DND-41 (cell line): ENCODE measurements around the gene KCTD21.
A peak's percentile ranks its signal among the peaks of the same experiment; 100 is the strongest.

Experiments
- ATAC-seq: fragments of 200-7000 bp; cut with Tn5 transposase; 3 replicates; pipeline ENCODE4 v1.9.1; 2021; ENCODE audit warnings: low read depth; ENCODE audit not compliant: insufficient read depth
- DNase-seq: peaks from one replicate; pipeline ENCODE4 v3.0.0-alpha.2; 2020
- H2AFZ ChIP-seq: 2 replicates; pipeline ENCODE4 v1.6.0; 2012; ENCODE audit warnings: low read depth, low read length
- H3K27ac ChIP-seq: 2 replicates; pipeline ENCODE4 v1.5.1; 2012; ENCODE audit warnings: low read length, inconsistent platforms
- H3K27me3 ChIP-seq: fragments of 200-600 bp; sonication (generic); 2 replicates; pipeline ENCODE4 v1.6.0; 2012; ENCODE audit warnings: low read length, mild to moderate bottlenecking, inconsistent platforms; ENCODE audit not compliant: insufficient read depth, poor library complexity
- H3K36me3 ChIP-seq: 2 replicates; pipeline ENCODE4 v1.5.1; 2012; ENCODE audit warnings: low read length, inconsistent platforms; ENCODE audit not compliant: insufficient read depth
- H3K4me1 ChIP-seq: 2 replicates; pipeline ENCODE4 v1.5.1; 2012; ENCODE audit warnings: mild to moderate bottlenecking, low read length; ENCODE audit not compliant: insufficient read depth
- H3K4me2 ChIP-seq: 2 replicates; pipeline ENCODE4 v1.6.0; 2012; ENCODE audit warnings: mild to moderate bottlenecking, moderate library complexity, low read length, inconsistent platforms; ENCODE audit not compliant: insufficient read depth
- H3K4me3 ChIP-seq, 2 experiments: fragments of 200-600 bp in 1 of 2; shearing (Covaris generic) in 1 of 2; 2 replicates each; pipeline ENCODE4 v1.5.1; 2012 to 2016; ENCODE audit warnings: inconsistent platforms in 2 of 2, low read length in 2 of 2, mild to moderate bottlenecking in 2 of 2, low read depth in 1 of 2, moderate library complexity in 1 of 2
- H3K79me2 ChIP-seq: 2 replicates; pipeline ENCODE4 v1.6.0; 2012; ENCODE audit warnings: low read length, inconsistent platforms; ENCODE audit not compliant: insufficient read depth
- H3K9ac ChIP-seq: 2 replicates; pipeline ENCODE4 v1.6.0; 2012; ENCODE audit warnings: low read depth, mild to moderate bottlenecking, inconsistent platforms, low read length, moderate library complexity
- H3K9me3 ChIP-seq: 2 replicates; pipeline ENCODE4 v1.5.1; 2012; ENCODE audit warnings: low read length, moderate library complexity, mild to moderate bottlenecking, inconsistent platforms; ENCODE audit not compliant: insufficient read depth, severe bottlenecking
- H4K20me1 ChIP-seq: 2 replicates; pipeline ENCODE4 v1.6.0; 2012; ENCODE audit warnings: low read length; ENCODE audit not compliant: insufficient read depth
- CTCF ChIP-seq: IDR thresholded peaks from 2 replicates; pipeline ENCODE4 v1.5.1; 2012; ENCODE audit warnings: borderline replicate concordance, low read length, moderate library complexity, mild to moderate bottlenecking; ENCODE audit not compliant: poor library complexity, severe bottlenecking; ENCODE audit errors: extremely low read depth
- EZH2 ChIP-seq: IDR thresholded peaks from 3 replicates; pipeline ENCODE4 v1.6.1; 2012; ENCODE audit warnings: borderline replicate concordance, low read depth, mild to moderate bottlenecking, moderate library complexity, low read length, inconsistent platforms; ENCODE audit not compliant: severe bottlenecking

KCTD21 gene

DNA sequence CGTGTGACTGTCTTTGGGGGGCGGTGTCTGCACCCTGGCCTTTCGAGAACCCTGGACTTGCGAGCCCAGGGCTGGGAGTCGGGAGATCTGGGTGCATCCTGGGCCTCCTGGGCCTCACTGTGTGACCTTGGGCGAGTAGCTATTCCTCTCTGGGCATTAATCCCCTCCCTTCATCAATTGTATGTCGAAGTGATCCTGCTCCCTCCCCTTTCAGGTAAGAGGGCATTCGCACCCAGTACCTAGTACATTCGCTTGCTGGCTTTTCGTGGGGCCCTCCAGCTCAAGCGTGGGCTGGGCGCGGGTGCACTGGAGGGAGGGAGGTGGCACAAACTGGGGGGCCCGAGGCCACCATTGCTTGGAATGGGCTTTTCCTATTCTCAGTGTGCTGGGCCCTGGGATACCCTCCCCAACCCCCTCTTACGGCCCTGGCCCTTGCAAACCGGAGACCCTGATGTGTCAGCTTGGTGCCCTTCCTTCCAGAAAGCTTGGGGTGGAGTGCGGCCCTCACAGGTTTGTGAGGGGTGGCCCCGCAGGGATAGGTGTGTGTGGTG, 823 bp upstream of the KCTD21 start:
- H2AFZ ChIP-seq = peak overlapping the region; percentile 80
- H3K36me3 ChIP-seq = peaks cover 2% of the 10 kb centered on the region; the same call in 1 of the 2 replicates
- 0 out of 2 replicates have a peak, but pooled peaks cover 4% of the 10 kb centered on the region for H4K20me1 ChIP-seq
- peak overlapping the region; percentile 91 for H3K4me2 ChIP-seq
- ATAC-seq (no peak), DNase-seq (peak; percentile 21)
- H3K4me3 ChIP-seq = peak overlapping the region; percentile 53 to 94
- peak overlapping the region; percentile 73 for H3K27ac ChIP-seq
- H3K79me2 ChIP-seq = peaks cover 49% of the 10 kb centered on the region
- no peaks in the 10 kb centered on the region for H3K9me3 ChIP-seq
- H3K9ac ChIP-seq = peak overlapping the region; percentile 87
- H3K4me1 ChIP-seq = peaks cover 50% of the 10 kb centered on the region
- H3K27me3 ChIP-seq = no peaks in the 10 kb centered on the region
- no peak for TF ChIP-seq EZH2
- TF ChIP-seq CTCF = no peak

DNA sequence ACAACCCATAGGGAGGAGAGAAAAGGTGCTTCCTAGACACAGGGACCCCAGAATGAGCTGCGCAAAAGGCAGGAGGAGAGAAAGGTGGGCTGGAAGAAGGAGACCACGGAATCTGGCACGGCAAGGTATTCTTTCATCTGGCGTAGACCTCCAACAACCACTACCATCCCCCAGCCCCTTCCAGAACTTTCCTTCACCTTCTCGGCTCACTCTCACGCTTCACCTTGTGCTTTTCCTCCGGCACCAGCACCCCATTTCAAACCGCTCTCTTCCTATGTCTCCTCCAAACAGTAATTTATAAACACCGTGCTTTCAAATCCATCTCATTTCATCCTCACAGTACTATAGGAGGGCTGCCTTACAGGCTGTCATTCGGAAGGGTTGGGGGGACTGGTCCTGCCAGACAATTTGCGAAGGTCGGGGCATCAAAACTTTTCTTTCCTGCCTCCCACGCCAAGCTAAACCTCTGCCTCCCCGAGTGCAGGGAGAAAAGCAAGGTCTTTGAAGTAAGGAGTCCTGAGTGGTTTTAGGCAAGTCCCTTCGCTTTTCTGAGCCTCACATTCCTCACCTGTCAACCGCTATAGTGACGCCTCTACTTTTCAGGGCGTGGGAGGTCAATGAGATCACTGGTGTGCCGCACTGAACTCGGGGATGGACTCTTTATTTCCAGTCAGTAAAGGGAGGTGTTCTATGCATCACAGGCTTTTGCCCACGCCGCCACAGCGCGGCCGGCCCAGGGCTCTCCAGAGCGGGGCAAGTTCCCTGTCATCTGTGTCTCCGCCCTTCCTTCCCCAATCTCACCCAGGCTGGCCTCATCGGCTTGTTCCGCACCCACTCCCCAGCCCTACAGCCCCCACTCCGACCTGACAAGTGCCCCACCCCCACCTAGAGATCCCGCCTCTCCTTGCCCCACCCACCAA, 800 bp downstream of the KCTD21 start:
- TF ChIP-seq EZH2 (no peak), CTCF (no peak)
- ATAC-seq (no peak), DNase-seq (no peak)
- Histone ChIP-seq H3K4me2 (peak overlapping the region; percentile 91), H2AFZ (peak overlapping the region; percentile 80), H4K20me1 (0 out of 2 replicates have a peak, but pooled peaks cover 4% of the 10 kb centered on the region), H3K4me3 (peak overlapping the region; percentile 53 to 94; a peak in 3 of 4 replicates), H3K36me3 (no peaks in the 10 kb centered on the region; the same call in 1 of the 2 replicates), H3K4me1 (peaks cover 46% of the 10 kb centered on the region), H3K9ac (peak overlapping the region; percentile 87), H3K27me3 (no peaks in the 10 kb centered on the region), H3K79me2 (peaks cover 44% of the 10 kb centered on the region), H3K9me3 (no peaks in the 10 kb centered on the region), H3K27ac (peak overlapping the region; percentile 73)

DNA sequence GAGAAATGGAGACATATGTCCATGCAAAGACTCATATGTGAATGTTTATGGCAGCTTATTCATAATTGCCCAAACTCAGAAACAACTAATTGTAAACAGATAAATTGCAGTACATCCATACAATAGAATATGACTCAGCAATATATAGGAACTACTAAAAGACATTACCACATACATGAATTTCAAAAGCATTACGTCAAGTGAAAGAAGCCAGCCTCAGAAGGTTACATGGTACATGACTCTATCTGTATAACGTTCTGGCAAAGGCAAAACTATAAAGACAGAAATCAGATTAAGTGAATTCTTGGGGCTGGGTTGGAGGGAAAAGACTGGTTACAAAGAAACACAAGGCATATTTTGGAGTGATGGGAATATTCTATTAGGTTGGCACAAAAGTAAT, 7.2 kb downstream of the KCTD21 start:
- DNase-seq = no peak
- Histone ChIP-seq H3K9me3 (no peaks in the 10 kb centered on the region), H3K27ac (no peak overlapping the region), H3K36me3 (no peaks in the 10 kb centered on the region), H4K20me1 (no peaks in the 10 kb centered on the region), H3K4me1 (no peaks in the 10 kb centered on the region), H3K27me3 (no peaks in the 10 kb centered on the region), H3K4me2 (no peak overlapping the region), H3K79me2 (no peaks in the 10 kb centered on the region), H2AFZ (no peak overlapping the region), H3K9ac (no peak overlapping the region), H3K4me3 (no peak overlapping the region)
- TF ChIP-seq EZH2 (no peak), CTCF (no peak)
- ATAC-seq = no peak
